Measurements from ENCODE around the gene CHST11.

CHST11 gene

GRCh38 chr12:104662203-104662602 lies 205.5 kb downstream of the CHST11 start:
- no peak for DNase-seq

- DNase-seq: no peak
Observed at GRCh38 chr12:104662908-104663307, 206.2 kb downstream of the CHST11 start.

GRCh38 chr12:104664351-104664750 lies 207.6 kb downstream of the CHST11 start:
- no peak for DNase-seq

- peak; percentile 62 for DNase-seq
Observed at GRCh38 chr12:104665296-104665695, 208.5 kb downstream of the CHST11 start.

- no peak for DNase-seq
Observed at GRCh38 chr12:104667139-104667538, 210.4 kb downstream of the CHST11 start.

GRCh38 chr12:104668274-104668718 lies 211.5 kb downstream of the CHST11 start:
- DNase-seq: no peak

GRCh38 chr12:104669089-104669721 lies 212.5 kb downstream of the CHST11 start:
- no peak for DNase-seq

GRCh38 chr12:104669851-104670337 lies 213.1 kb downstream of the CHST11 start:
- DNase-seq: no peak

- DNase-seq: no peak
Observed at GRCh38 chr12:104670439-104671408, 214.0 kb downstream of the CHST11 start.

- DNase-seq: peak; percentile 90
Observed at GRCh38 chr12:104671409-104672095, 214.8 kb downstream of the CHST11 start.

- DNase-seq: no peak
Observed at GRCh38 chr12:104672096-104672445, 215.3 kb downstream of the CHST11 start.

- DNase-seq: no peak
Observed at GRCh38 chr12:104672501-104673265, 215.9 kb downstream of the CHST11 start.

GRCh38 chr12:104673294-104673693 lies 216.5 kb downstream of the CHST11 start:
- no peak for DNase-seq

GRCh38 chr12:104673696-104674482 lies 217.1 kb downstream of the CHST11 start:
- no peak for DNase-seq

GRCh38 chr12:104676636-104677035 lies 219.9 kb downstream of the CHST11 start:
- DNase-seq: no peak

GRCh38 chr12:104677441-104678089 lies 220.8 kb downstream of the CHST11 start:
- DNase-seq: no peak

GRCh38 chr12:104680070-104680469 lies 223.3 kb downstream of the CHST11 start:
- DNase-seq: peak; percentile 45

- no peak for DNase-seq
Observed at GRCh38 chr12:104680491-104680890, 223.7 kb downstream of the CHST11 start.

- DNase-seq: no peak
Observed at GRCh38 chr12:104681012-104681690, 224.4 kb downstream of the CHST11 start.

- DNase-seq: peak; percentile 76
Observed at GRCh38 chr12:104682790-104683279, 226.1 kb downstream of the CHST11 start.

All from stimulated activated CD4-positive, alpha-beta T cell treated with anti-CD3 and anti-CD28 coated beads, Interleukin-1b, Interleukin-23, amount 100 ng/mL, for 48 hours (primary cell).